HG03025 (cell line): Measurements from ENCODE around the gene FOXD1.
"Not testable (repeated sequence)": the region's sequence is repeated elsewhere in the genome, so short reads cannot be mapped to it uniquely, and the experiment has no call there.

ENCODE experiments used
- ATAC-seq: cut with Tn5 transposase; IDR thresholded peaks from one replicate; pipeline ENCODE4 v1.9.1; 2021; ENCODE audit warnings: mild to moderate bottlenecking, moderate library complexity; ENCODE audit not compliant: unreplicated experiment, low FRiP score

Gene FOXD1

GRCh38 chr5:73419117-73419464, 29.5 kb downstream of the FOXD1 start:
- no peak for ATAC-seq

DNA sequence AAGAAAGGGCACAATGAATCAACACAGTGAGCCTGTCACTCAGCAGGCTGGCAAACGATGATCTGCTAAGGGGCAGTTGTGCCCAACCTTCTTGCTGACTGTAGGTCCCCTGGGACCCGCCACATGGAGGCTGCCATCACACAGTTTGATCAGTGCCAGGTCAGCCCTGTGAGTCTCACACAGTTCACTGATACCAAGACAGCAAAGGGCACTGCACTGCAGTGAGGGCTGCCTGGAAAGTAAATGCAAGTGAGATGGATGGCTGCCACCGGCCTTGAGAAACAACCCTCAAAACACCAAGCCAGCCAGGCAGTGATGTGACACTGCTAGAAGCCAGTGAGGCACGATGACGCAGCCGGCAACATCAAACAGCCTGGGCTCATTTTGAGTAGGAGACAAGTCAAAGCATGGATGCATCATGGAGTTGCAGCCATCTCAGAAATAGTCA, 30.3 kb downstream of the FOXD1 start:
- no peak for ATAC-seq

DNA sequence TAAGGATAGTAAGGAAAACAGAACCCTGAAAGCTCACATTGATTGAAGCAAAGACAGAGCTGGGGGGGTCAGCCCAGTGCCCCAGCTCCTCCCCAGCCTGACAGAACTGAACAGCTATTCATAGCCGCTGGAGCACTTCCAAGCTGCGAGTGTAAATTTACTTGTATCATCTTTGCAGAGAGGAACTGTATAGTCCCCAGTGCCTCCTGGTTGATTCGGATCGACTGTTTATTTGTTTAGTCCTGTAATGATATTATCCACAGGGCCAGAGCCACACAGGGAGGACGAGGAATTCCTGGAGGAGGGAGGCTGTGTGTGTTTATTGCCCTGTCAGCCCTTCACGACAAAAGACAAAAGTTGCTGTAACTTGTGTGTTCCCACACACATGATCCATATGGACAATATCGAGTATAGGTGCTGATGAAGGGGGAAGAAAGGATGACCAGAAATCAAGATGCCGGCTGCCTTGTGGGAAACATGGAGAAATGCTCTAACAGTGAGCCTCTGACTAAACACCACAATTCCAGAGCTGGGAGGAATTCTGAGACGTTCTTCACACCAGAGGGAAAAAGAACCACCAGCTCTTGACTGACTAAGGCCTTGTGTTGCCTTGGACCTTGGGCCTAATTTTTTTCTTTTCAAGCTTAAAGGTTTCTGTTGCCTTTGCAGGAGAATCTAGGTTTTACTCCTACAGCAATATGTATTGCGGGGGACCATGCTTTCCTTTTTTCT, 31.1 kb downstream of the FOXD1 start:
- ATAC-seq: no peak

- no peak for ATAC-seq
Observed at GRCh38 chr5:73415617-73416016, 33.0 kb downstream of the FOXD1 start.

GRCh38 chr5:73415171-73415570, 33.4 kb downstream of the FOXD1 start:
- no peak for ATAC-seq

DNA sequence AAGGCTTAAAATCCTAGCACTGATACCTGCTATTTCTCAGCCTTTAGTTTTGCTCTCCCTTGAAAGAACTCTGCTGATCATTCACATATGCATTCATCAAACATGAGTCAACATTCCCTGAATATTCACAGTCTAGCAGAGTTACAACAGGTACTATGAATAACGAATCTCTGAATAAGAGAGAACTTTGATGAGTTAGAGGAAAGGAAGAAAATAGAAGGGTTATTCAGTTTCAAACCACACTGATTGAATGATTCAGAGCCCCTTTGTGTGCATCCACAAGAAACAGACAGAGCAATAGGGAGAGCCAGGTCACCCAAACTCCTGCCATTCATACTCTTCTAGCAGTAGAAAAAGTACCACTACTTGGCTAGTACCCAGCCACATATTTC, 36.0 kb downstream of the FOXD1 start:
- ATAC-seq: no peak

- ATAC-seq: no peak
Observed at GRCh38 chr5:73411936-73412596, 36.5 kb downstream of the FOXD1 start.

DNA sequence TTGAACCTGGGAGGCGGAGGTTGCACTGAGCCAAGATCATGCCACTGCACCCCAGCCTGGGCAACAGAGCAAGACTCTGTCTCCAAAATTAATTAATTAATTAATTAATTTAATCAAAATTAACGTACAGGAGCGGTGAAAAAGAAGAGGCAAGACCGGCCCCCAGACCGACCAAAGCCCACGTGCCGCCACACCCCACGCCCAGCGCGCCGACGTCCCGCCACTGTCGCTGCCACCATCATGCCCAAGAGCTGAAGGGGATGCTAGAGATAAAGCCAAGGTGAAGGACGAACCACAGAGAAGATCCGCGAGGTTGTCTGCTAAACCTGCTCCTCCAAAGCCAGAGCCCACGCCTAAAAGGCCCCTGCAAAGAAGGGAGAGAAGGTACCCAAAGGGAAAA, 38.6 kb downstream of the FOXD1 start:
- not testable (repeated sequence) for ATAC-seq

DNA sequence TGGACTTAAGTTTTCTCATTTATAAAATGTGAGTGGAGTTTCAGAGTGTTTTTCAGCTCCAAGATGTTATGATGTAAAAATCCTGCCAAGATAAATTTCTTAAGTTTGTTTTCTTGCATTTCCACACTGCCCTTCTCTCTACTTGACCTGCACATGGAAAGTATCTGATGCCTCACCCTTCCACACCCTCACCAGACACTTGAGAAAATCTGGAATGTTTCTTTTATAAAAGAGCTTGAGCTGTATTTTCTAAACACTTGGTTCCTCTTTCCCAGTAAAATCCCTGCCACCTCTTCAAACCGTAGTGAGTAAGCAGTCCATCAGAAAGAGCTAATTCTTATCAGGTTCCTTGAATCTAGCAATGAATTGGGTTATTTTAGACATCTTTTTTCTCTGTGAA, 42.9 kb downstream of the FOXD1 start:
- ATAC-seq: no peak

DNA sequence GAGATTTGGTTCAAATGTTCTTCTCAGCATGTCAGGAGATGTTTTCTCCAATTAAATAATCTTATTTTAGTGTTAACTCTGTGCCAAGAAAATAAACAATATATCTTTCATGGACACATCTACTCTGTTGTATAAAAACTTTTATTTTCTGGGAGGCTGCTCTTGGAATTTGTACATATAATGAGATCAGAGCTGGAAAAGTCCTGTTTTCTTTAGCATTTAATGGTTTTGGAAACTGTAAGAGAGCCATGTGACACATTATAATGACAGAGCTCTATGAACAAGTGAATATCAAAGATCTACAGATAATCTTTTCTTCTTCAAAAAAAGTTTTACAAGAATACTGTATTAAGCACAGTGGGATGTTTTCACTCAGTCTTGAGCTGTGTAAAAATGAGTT, 48.8 kb downstream of the FOXD1 start:
- no peak for ATAC-seq
